Head of caudate nucleus (tissue), 42 donors: ENCODE data around the gene VPS41.
A peak's percentile ranks its signal among the peaks of the same experiment; 100 is the strongest.

Source experiments
- DNase-seq, 42 donors: peaks; one replicate each; pipeline versions ENCODE4 v3.0.0 to v3.0.0-alpha.2; 2020 to 2021; ENCODE audit warnings: mixed read lengths in 7 of 42
- intact Hi-C: fragments of 100-400 bp; cut with DNase I; formaldehyde crosslinking; loops from one replicate; pipeline ENCODE4 v1.15.0; 2022

VPS41 gene

GRCh38 chr7:38828026-38828425 lies 81.0 kb downstream of the VPS41 start:
- no peak for DNase-seq
- intact Hi-C loops, result no loop called here

GRCh38 chr7:38825721-38826440 lies 83.1 kb downstream of the VPS41 start:
- intact Hi-C loops, result no loop called here
- DNase-seq, result no peak

GRCh38 chr7:38824948-38825347 lies 84.0 kb downstream of the VPS41 start:
- DNase-seq, result no peak
- intact Hi-C loops, result no loop called here

- intact Hi-C loops, result no loop called here
- DNase-seq, result no peak
These were observed 86.4 kb downstream of the VPS41 start for GRCh38 chr7:38822549-38822948.

- no peak for DNase-seq
- intact Hi-C loops, result no loop called here
These were observed 88.4 kb downstream of the VPS41 start for GRCh38 chr7:38820571-38820970.

- intact Hi-C loops, result no loop called here
These were observed 89.5 kb downstream of the VPS41 start for GRCh38 chr7:38819463-38819862.

DNA sequence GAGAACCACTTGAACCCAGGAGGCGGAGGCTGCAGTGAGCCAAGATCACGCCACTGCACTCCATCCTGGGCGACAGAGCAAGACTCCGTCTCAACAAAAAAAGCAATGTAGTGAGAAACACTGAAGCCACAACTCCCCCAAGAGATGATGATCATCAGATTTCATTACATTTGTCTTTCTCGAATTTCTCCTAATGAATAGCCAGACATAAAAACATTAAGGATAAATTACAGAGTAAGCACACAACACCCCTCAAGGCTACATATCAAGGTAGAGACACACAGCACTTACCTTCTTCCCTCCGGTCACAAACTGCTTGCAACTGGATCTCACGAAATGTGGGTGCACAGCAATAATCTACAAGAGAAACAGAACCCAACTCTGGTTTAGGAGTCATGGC lies 91.5 kb downstream of the VPS41 start:
- no peak for DNase-seq
- intact Hi-C loops, result no loop called here

More at GRCh38 chr7:38819463-38819862, 89.5 kb downstream of the VPS41 start:
- no peak for DNase-seq

DNA sequence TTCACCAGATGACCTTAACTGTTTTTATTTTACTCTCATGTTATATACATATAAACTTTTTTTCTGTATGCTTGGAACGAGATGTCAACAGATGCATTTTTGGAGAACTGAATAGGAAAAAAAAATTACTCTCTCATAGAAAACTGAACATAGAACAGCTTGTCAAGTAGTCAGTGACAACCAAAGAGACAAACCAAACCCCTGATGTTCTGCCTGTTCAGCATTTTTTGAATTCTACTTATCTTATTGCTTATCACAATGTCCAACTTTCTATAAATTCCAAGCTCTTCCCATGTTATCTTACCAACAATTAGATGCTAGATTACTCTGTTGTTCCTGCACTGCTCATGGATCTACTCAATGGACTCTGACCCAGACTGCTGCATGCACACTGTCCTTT lies 95.2 kb downstream of the VPS41 start:
- intact Hi-C loops, result no loop called here
- DNase-seq, result no peak

GRCh38 chr7:38806912-38807311 lies 102.1 kb downstream of the VPS41 start:
- no peak for DNase-seq
- intact Hi-C loops, result no loop called here

- no peak for DNase-seq
- intact Hi-C loops, result no loop called here
These were observed 107.2 kb downstream of the VPS41 start for GRCh38 chr7:38801786-38802185.

DNA sequence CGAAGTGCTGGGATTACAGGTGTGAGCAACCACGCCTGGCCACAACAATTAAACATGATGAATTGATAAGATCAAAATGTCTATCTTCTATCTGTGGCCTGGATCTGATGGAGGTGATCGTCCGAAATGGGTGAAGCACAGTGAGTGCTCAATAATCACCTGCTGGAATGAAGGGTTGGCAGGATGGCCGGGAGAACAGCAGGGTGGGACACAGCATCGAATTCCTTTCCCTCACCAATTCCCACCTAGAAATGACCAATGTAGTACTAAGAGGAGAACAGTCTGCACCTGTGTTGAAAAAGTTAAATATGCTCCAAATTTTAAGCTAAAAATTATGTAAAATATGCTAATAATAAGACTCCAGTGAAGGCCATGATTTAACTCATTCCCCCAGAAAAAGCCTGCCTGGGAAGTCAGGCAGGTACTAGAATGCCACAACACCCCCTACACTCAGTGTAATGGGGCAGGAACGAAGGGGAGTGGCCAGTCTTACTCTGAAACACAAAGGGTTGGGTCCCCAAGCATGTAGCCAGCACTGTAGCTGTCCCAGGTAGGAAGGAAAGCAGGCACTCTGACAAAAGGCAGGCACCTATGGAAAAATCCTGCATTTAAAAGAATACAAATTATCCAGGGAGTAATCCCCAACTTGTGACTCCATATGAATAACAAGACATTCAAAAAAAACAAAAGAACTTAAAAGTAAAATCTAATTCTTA lies 110.3 kb downstream of the VPS41 start:
- DNase-seq, result no peak
- intact Hi-C loops, result loop anchor here (5.0 kb wide), 1 partner anchor 724 kb away; no protein-coding TSS in a partner anchor

- peak in 41 of 42 donors; percentile 4 to 88 (median 65) for DNase-seq
- intact Hi-C loops, result loop anchor here (5.0 kb wide), 1 partner anchor 725 kb away; no protein-coding TSS in a partner anchor
These were observed 112.1 kb downstream of the VPS41 start for GRCh38 chr7:38796626-38797501.

- intact Hi-C loops, result loop anchor here (5.0 kb wide), 1 partner anchor 727 kb away; no protein-coding TSS in a partner anchor
- DNase-seq, result no peak
These were observed 113.4 kb downstream of the VPS41 start for GRCh38 chr7:38795593-38795992.

GRCh38 chr7:38781991-38782390 lies 127.0 kb downstream of the VPS41 start:
- DNase-seq, result no peak
- intact Hi-C loops, result no loop called here

GRCh38 chr7:38777609-38778008 lies 131.4 kb downstream of the VPS41 start:
- no peak for DNase-seq
- intact Hi-C loops, result no loop called here

DNA sequence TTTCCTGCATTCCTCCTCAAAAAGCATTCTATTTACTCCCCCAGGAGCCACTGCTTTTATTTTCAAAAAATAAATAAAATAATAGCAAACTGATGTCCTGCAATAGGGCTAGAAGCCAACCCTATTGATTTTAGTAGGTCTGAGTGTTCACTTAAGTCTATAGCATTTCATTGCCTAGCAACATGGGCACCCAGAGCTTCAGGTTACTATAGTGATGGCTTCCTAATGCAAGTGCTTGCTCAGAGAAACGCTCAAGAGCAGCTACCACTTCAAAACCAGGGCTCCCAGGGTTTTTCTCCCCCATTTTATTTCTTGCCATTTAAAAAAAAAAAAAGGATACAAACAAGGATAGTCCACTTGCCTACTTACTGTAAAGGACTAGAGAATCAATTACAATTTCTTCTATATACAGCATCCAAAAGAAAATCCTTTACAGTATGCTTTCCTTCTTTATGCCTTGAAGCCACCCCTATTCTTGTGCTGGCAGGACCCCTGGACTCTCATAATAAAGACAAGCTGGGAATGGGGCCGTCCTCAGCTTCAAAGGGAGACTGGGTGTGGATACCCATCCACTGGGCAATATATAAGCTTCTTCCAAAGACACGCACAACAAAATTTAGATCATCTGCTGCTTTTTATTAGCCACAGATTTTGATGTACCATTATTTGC lies 133.3 kb downstream of the VPS41 start:
- DNase-seq, result peak in 7 of 42 donors; percentile 7 to 55 (median 18)

GRCh38 chr7:38773430-38773829 lies 135.6 kb downstream of the VPS41 start:
- DNase-seq, result no peak

More for the DNA sequence above, 133.3 kb downstream of the VPS41 start:
- intact Hi-C loops, result no loop called here

GRCh38 chr7:38760226-38760625 lies 148.8 kb downstream of the VPS41 start:
- DNase-seq, result no peak
- intact Hi-C loops, result no loop called here

More at GRCh38 chr7:38773430-38773829, 135.6 kb downstream of the VPS41 start:
- intact Hi-C loops, result no loop called here

GRCh38 chr7:38759028-38759427 lies 150.0 kb downstream of the VPS41 start:
- intact Hi-C loops, result no loop called here
- no peak for DNase-seq
